Measurements from ENCODE around the gene FADS1.
A peak's percentile ranks its signal among the peaks of the same experiment; 100 is the strongest.

The FADS1 gene

DNA sequence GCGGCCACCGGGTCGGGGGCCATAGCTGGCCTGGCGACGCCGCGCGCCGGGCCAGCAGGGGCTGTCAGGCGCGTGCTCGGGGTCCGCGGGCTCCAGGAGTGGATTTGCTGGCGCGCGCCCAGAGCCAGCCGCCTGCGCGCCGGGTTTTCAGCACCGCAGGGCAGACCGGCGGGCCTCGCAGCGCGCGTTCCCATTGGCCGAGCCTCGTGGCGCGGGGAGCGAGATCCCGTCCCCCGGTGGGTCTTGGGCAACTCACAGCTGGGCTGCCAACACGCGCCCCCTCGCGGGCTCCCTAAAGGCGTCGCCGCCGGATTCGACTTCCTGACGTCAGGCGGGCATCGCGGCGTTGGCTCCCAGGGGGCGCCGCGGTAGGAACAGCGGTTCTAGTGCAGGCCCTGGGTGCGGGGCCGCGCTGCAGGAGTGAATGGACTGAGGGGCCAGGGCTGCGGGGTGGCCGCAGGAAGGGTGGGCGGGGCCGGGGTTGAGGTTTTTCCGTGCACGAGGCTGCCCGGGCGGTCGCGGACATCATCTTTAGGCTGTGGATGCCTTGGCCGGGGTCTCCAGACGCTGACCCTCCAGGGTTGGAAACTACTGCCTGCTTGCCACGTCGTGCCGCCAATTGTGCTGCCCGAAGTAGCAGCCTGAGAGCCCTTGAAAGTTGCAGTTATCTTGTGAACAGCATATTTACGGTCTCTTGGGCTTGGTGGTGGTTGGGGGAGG lies at the start of gene FADS1:
Gene FADS1 (minus strand): TSS at position 268 of the 720 bp plus-strand sequence. CDS start 74 bp downstream, at position 194.
- DNase-seq: peak; percentile 73 to 90

GRCh38 chr11:61866231-61866957 lies 49.6 kb upstream of the FADS1 start:
- no peak for DNase-seq

GRCh38 chr11:61864814-61865775 lies 48.3 kb upstream of the FADS1 start:
- no peak for DNase-seq

DNA sequence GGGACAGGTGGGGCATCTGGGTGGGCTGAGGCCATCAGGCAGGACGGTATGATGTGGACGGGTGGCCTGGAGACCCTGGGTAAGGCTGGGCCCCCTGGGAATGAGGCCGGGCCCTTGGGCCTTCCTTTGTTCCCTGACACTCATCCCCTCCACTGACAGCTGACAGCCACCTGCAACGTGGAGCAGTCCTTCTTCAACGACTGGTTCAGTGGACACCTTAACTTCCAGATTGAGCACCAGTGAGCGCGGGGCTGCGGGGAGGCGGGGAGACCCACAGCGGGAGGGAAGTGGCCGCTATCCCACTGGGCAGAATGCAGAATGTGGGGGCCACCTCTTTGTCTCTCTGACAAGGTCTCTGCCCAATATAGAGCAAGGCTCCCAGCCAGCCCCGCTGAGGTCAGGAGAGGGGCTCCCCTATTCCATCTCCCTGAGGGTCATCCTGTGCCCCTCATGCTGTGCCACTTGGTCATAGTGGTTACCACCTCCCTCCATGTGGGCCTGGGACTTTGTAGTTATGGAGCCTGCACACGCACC lies 46.8 kb upstream of the FADS1 start:
- DNase-seq: no peak

DNA sequence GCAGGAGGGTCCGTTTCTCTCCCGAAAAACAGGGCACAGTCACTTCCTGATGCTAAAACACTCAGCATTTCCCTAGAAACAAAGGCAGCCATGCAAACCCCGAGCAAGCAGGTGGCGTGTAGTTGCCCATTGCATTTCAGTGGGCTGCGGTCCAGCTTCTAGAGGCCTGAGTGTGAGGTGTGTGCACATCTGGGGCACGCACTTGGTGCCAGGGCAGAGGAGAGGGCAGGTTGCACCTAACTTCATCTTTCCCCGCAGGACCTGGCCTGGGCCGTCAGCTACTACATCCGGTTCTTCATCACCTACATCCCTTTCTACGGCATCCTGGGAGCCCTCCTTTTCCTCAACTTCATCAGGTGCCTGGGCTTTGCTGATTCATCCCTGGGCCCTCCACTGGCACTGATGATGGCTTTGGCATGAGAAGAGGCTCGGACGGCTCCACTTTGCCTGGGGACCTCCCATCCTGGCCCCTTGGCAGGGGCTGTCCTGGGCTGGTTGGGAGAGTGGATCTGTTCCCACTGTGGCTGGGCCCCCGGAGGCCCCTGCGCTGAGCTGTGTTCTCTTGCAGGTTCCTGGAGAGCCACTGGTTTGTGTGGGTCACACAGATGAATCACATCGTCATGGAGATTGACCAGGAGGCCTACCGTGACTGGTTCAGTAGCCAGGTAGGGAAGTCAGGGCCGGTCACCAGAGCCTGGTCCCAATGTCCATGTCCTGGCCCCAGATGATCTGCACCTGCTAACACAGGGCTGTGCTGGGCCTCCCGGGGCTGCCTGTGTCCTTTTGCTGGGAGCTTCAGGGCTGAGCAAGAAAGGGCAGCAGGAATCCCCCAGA lies 46.1 kb upstream of the FADS1 start:
- no peak for DNase-seq

GRCh38 chr11:61861634-61862033 lies 44.8 kb upstream of the FADS1 start:
- DNase-seq: no peak

- DNase-seq: no peak
These were observed 43.5 kb upstream of the FADS1 start for GRCh38 chr11:61860054-61860903.

GRCh38 chr11:61855939-61856680 lies 39.3 kb upstream of the FADS1 start:
- DNase-seq: no peak

- DNase-seq: no peak
These were observed 38.3 kb upstream of the FADS1 start for GRCh38 chr11:61854966-61855714.

- DNase-seq: no peak
These were observed 37.5 kb upstream of the FADS1 start for GRCh38 chr11:61854206-61854895.

- no peak for DNase-seq
These were observed 36.9 kb upstream of the FADS1 start for GRCh38 chr11:61853698-61854169.

- no peak for DNase-seq
These were observed 35.1 kb upstream of the FADS1 start for GRCh38 chr11:61851900-61852295.

- DNase-seq: no peak
These were observed 34.5 kb upstream of the FADS1 start for GRCh38 chr11:61851113-61851899.

GRCh38 chr11:61850687-61851086 lies 33.9 kb upstream of the FADS1 start:
- no peak for DNase-seq

DNA sequence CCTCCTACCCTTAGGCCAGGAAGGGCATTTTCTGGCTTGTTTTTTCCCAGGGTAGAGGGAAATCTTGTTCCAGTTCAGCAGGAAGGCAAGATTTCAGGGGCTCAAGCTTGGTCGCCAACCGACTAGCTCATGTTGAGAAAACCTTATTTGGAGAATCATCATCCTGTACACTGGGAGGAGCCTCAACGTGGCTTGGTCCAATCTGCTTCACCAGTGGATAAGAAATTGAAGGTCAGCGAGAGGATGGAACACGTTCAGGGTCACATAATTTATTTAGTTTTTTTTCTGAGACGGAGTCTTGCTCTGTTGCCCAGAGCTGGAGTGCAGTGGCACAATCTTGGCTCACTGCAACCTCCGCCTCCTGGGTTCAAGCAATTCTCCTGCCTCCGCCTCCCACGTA lies 31.8 kb upstream of the FADS1 start:
- no peak for DNase-seq

GRCh38 chr11:61847914-61848581 lies 31.2 kb upstream of the FADS1 start:
- DNase-seq: no peak

- DNase-seq: no peak
These were observed 29.7 kb upstream of the FADS1 start for GRCh38 chr11:61846362-61847020.
